Sigmoid colon (tissue), 7 donors: Measurements from ENCODE around the gene SLX4IP. TPM values are rescaled to one million over a fixed set of nuclear protein-coding genes. Genes with fewer than 3 reads are reported as not detected.

ENCODE experiments used
- DNase-seq: peaks from one replicate; pipeline ENCODE4 v3.0.0-alpha.2; 2019
- H3K27ac ChIP-seq, 4 donors: fragments of 200-600 bp; sonication (generic); one replicate each; pipeline ENCODE4 v1.5.1; 2016 to 2019; ENCODE audit warnings: mild to moderate bottlenecking in 1 of 4
- H3K27me3 ChIP-seq, 3 donors: fragments of 200-600 bp; sonication (generic); one replicate each; pipeline ENCODE4 v1.5.1; 2019; ENCODE audit warnings: mild to moderate bottlenecking in 1 of 3
- H3K36me3 ChIP-seq, 4 donors: fragments of 200-600 bp; sonication (generic); one replicate each; pipeline ENCODE4 v1.5.1; 2016 to 2019
- H3K4me1 ChIP-seq, 4 donors: fragments of 200-600 bp; sonication (generic); one replicate each; pipeline ENCODE4 v1.5.1; 2017 to 2019
- H3K4me3 ChIP-seq, 4 donors: fragments of 200-600 bp; sonication (generic); one replicate each; pipeline ENCODE4 v1.5.1; 2017 to 2019; ENCODE audit warnings: mild to moderate bottlenecking in 2 of 4, moderate library complexity in 1 of 4
- H3K9me3 ChIP-seq, 4 donors: fragments of 200-600 bp in 3 of 4; sonication (generic) in 3 of 4; one replicate each; pipeline versions ENCODE4 v1.5.1 to v1.6.1; 2013 to 2019
- CTCF ChIP-seq, 4 experiments: fragments of 450-650 bp in 3 of 4; fragments of 200-600 bp in 1 of 4; IDR thresholded peaks; one replicate each; pipeline ENCODE4 v1.5.1; 2016 to 2019; ENCODE audit warnings: antibody characterized with exemption in 4 of 4, mild to moderate bottlenecking in 3 of 4, moderate library complexity in 2 of 4
- EP300 ChIP-seq, 4 donors: sonication (generic); formaldehyde crosslinking; IDR thresholded peaks; one replicate each; pipeline ENCODE4 v1.6.1; 2017; ENCODE audit warnings: antibody characterized with exemption in 4 of 4
- POLR2A ChIP-seq, 2 donors: fragments of 450-650 bp; IDR thresholded peaks; one replicate each; pipeline ENCODE4 v1.6.1; 2016; ENCODE audit warnings: antibody characterized with exemption in 2 of 2, mild to moderate bottlenecking in 2 of 2, moderate library complexity in 2 of 2
- POLR2AphosphoS5 ChIP-seq, 4 donors: sonication (generic); formaldehyde crosslinking; IDR thresholded peaks; one replicate each; pipeline ENCODE4 v1.6.1; 2017; ENCODE audit warnings: antibody characterized with exemption in 4 of 4
- WGBS, 2 donors: extraction: QIAGEN DNeasy Blood & Tissue Kit; methylation state at CpG; one replicate each; pipeline ENCODE4 v1.1.7; 2013; 5-methylcytosine and 5-hydroxymethylcytosine counted together
- intact Hi-C: fragments of 100-400 bp; cut with DNase I; formaldehyde crosslinking; loops from one replicate; pipeline ENCODE4 v1.15.1; 2023
- polyA plus RNA-seq, 3 donors: library from polyadenylated mRNA; stranded (reverse); fragments of 200-250 nt; gene quantifications; one replicate each; pipeline ENCODE4 v1.2.3, GENCODE V29; 2013
- total RNA-seq, 4 donors: library from RNA; depleted of rRNA; stranded (reverse); fragments of >200 nt; gene quantifications; one replicate each; pipeline ENCODE4 v1.1.0, GENCODE V29; 2016
- donor health status: healthy with polysubstance abuse.
- donor health status: Bipolar disorder and iron deficiency.
- donor health status: healthy.

SLX4IP gene
- total and polyA plus RNA-seq, 7 donors, result 1.2 to 4.2 (median 2.4) TPM

- 92 to 94% methylated on average over 8 of the region's 8 CpGs for WGBS, 2 donors
Observed at GRCh38 chr20:10522328-10522727, 87.2 kb downstream of the SLX4IP start.

GRCh38 chr20:10523443-10523842 is 88.3 kb downstream of the SLX4IP start:
- no peaks in the 10 kb centered on the region for H3K9me3 ChIP-seq
- WGBS, 2 donors, result 71 to 85% methylated on average over 5 of the region's 5 CpGs
- H3K4me1 ChIP-seq, result peaks cover 0 to 52% (median 44%) of the 10 kb centered on the region in 4 donors
- no peaks in the 10 kb centered on the region for H3K36me3 ChIP-seq
- TF ChIP-seq EP300 (IDR thresholded peaks at IDR 0.05), result no peak
- no peak for TF ChIP-seq CTCF (IDR thresholded peaks at IDR 0.05)
- no peak for TF ChIP-seq POLR2A (IDR thresholded peaks at IDR 0.05)
- TF ChIP-seq POLR2AphosphoS5 (IDR thresholded peaks at IDR 0.05), result peak in 1 of 4 donors; percentile 1
- peak; percentile 81 for DNase-seq
- H3K27ac ChIP-seq, result peak overlapping the region; percentile 55 to 86 (median 78)
- H3K27me3 ChIP-seq, result no peaks in the 10 kb centered on the region
- no peak overlapping the region for H3K4me3 ChIP-seq
- intact Hi-C loops, result loop anchor here (5.0 kb wide), 2 partner anchors 51 to 149 kb away; partner anchors contain the start of gene JAG1

More at GRCh38 chr20:10522328-10522727, 87.2 kb downstream of the SLX4IP start:
- Histone ChIP-seq H3K27me3 (no peaks in the 10 kb centered on the region), H3K4me1 (peaks cover 0 to 52% (median 44%) of the 10 kb centered on the region in 4 donors), H3K4me3 (no peak overlapping the region), H3K27ac (peak overlapping the region in 3 of 4 donors; percentile 75 to 86 (median 81)), H3K9me3 (no peaks in the 10 kb centered on the region), H3K36me3 (no peaks in the 10 kb centered on the region)
- TF ChIP-seq CTCF (IDR thresholded peaks at IDR 0.05) (no peak), POLR2AphosphoS5 (IDR thresholded peaks at IDR 0.05) (no peak), EP300 (IDR thresholded peaks at IDR 0.05) (no peak), POLR2A (IDR thresholded peaks at IDR 0.05) (no peak)
- DNase-seq, result no peak
- intact Hi-C loops, result loop anchor here (5.0 kb wide), 2 partner anchors 50 to 150 kb away; partner anchors contain the start of gene JAG1

GRCh38 chr20:10524034-10524476 is 89.0 kb downstream of the SLX4IP start:
- TF ChIP-seq EP300 (IDR thresholded peaks at IDR 0.05), result peak; percentile 44 to 95 (median 93)
- no peak for TF ChIP-seq POLR2A (IDR thresholded peaks at IDR 0.05)
- peak; percentile 76 to 90 (median 82) for TF ChIP-seq POLR2AphosphoS5 (IDR thresholded peaks at IDR 0.05)
- no peak for TF ChIP-seq CTCF (IDR thresholded peaks at IDR 0.05)
- no peaks in the 10 kb centered on the region for H3K36me3 ChIP-seq
- H3K9me3 ChIP-seq, result no peaks in the 10 kb centered on the region
- H3K4me3 ChIP-seq, result no peak overlapping the region
- H3K4me1 ChIP-seq, result peaks cover 0 to 52% (median 44%) of the 10 kb centered on the region in 4 donors
- WGBS, 2 donors, result 67 to 76% methylated on average over 10 of the region's 10 CpGs
- peak overlapping the region; percentile 55 to 86 (median 78) for H3K27ac ChIP-seq
- no peaks in the 10 kb centered on the region for H3K27me3 ChIP-seq
- intact Hi-C loops, result loop anchor here (1.0 to 5.0 kb wide), 3 partner anchors 19 to 148 kb away; partner anchors contain the start of gene JAG1
- DNase-seq, result peak; percentile 98

GRCh38 chr20:10524643-10525042 is 89.5 kb downstream of the SLX4IP start:
- TF ChIP-seq CTCF (IDR thresholded peaks at IDR 0.05), result no peak
- no peak for TF ChIP-seq POLR2AphosphoS5 (IDR thresholded peaks at IDR 0.05)
- TF ChIP-seq EP300 (IDR thresholded peaks at IDR 0.05), result no peak
- TF ChIP-seq POLR2A (IDR thresholded peaks at IDR 0.05), result no peak
- no peak for DNase-seq
- Histone ChIP-seq H3K4me3 (no peak overlapping the region), H3K4me1 (peaks cover 0 to 47% (median 44%) of the 10 kb centered on the region in 4 donors), H3K36me3 (no peaks in the 10 kb centered on the region), H3K27ac (peak overlapping the region; percentile 55 to 86 (median 78)), H3K27me3 (no peaks in the 10 kb centered on the region), H3K9me3 (no peaks in the 10 kb centered on the region)
- intact Hi-C loops, result loop anchor here (1.0 to 5.0 kb wide), 3 partner anchors 19 to 148 kb away; partner anchors contain the start of gene JAG1
- 87 to 94% methylated on average over 4 of the region's 4 CpGs for WGBS, 2 donors
